ENCODE measurements around the gene DAB1.

Gene DAB1

DNA sequence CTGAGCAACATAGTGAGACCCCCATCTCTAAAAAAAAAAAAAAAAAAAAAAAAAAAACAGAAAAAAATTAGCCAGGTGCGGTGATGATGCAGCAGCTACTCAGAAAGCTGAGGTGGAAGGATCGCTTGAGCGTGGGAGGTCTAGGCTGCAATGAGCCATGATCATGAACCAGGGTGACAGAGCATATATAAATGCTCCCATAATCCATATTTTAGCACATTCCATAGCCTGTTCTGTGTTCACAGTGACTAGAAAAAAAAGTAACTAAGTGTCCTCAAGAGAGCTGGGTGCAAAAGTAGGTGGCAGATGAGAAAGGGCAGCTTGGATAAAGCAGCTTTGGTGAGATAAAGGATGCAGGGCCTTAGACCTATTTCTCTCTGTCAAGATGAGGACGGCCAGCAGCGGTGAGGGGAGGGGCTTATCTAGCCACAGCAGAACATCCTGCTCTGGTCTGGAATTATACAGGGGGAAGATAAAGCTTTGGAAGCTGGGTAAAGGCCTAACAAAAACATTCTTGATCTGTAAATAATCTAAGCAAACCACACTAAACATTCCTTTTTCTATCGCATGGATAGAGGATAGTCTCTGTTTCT, 205.3 kb downstream of the DAB1 start:
- DNase-seq (ENCODE audit: low read depth): no peak

DNA sequence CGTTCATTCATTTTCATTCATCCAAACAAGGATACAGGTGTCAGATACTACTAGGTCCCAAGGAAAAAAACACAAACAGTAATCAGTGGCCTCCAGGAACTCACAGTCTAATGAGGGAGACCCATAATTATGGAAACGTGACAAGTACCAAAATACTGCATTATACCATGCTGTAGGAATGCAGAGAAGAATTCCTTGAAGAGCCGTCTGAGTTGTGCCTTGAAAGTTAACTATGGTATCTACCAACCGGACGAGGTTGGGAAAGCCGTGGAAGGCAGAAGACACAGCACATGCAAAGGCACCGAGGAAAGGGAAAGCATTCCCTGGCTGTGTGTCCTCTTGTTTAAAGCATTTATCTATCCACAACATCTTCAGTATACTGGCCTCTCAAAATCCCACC, 206.0 kb downstream of the DAB1 start:
- no peak for DNase-seq (ENCODE audit: low read depth)

DNA sequence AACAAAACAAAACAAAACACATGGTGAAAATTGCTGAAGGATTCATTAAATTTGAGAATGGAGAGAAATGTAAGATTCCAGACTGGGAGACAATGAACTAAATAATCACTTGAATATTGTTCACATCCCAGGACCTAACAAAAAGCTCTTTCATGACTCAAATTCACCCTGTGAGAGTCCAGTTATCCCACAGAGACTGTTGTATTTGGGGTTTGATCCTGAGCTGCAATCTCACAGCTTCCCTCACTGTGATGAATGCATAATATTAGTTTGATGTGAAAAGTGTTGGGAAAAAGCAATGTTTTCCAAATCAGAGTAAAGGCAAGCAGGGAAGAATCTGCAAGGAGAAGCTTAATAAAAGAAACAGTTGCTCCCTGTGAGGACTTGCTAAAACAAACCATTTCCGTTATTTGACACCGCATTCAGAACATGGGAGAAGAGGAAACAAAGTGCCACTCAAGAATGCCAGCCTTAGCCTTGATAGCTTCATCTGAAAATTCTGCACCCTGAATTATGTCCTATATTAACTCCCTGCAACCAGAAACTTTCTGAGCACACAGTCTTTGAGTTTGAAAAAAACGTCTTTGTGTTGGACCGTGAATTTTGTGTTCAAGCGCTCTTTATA, 208.8 kb downstream of the DAB1 start:
- no peak for DNase-seq (ENCODE audit: low read depth)

DNA sequence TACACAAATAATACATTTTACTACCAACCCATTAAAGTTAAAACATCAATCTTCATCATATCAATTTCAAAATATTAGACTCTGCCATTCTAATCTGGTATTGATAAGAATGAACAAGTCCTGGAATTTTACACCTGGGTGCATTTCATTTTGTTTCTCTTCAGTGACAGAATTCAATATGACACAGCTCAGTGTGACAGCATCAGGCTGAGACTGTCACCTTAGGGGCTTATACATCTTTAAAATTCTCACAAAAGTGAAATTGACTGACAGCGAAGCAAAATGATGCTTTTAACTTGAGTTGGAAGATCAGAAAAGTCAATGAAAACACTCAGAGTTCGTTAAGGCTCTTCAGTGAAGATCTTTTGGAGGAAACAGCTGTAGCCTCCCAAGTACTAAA, 213.0 kb downstream of the DAB1 start:
- DNase-seq (ENCODE audit: low read depth): no peak

DNA sequence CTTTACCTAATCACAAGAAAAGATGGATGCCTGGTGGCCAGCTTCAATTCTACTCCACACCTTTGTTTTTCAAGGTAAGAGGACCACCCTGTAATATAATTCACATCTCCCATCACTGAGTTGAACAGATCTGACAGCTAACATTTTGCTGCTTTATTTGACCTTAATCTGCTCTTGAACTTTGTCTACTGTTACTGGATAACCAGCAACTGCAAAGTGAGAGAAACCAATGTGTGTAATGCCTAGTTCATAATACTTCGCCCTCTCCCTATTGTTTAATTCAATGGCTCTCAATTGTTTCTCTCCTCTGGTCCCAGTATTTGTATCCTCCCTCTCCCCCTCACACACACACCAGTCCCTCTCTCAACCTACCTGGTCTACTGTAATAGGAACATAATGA, 214.4 kb downstream of the DAB1 start:
- DNase-seq (ENCODE audit: low read depth): no peak

DNA sequence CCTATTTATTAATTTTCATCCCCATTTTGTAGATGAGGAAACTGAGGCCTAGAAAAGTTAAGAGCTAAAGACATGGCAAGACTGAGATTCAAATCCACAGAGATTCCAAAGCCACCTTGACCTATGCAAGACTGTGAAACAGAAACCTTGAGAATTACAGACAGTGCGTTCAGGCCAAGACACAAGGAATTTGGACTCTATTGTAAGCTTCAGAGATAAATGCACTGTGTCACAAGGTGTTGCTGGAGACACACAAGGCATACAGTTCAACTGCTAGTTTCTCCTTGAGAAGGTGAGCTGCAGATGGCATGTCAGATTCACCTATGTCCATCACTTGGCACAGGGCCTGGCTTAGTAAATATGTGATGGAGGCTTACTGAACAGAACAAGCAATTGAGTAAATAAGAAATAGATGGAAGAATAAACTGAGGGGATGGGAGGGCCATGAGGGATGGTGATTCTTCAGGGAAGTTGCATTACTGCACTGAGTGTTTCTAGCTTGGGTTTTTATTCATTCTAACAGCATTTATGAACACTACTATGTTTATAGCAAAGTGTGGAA, 215.0 kb downstream of the DAB1 start:
- no peak for DNase-seq (ENCODE audit: low read depth)

DNA sequence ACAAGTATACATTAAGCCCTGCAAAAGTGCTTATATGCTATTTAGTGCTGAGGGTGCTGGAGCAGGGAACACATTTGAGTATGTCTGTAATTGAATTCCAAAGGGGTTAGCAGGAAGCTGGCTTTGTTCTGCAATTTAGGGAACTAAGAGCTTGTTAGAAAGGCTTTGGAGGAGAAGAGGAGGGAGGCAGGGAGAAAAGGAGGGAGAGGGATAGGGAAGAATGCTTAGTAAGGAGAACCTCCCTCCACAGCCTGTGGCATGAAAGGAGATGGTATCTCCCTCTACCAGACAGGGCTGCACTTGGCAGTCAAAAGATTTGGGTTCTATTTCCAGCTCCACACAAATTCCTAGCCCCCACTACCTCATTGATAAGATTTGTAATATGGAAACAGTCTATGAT, 217.8 kb downstream of the DAB1 start:
- DNase-seq (ENCODE audit: low read depth): no peak

DNA sequence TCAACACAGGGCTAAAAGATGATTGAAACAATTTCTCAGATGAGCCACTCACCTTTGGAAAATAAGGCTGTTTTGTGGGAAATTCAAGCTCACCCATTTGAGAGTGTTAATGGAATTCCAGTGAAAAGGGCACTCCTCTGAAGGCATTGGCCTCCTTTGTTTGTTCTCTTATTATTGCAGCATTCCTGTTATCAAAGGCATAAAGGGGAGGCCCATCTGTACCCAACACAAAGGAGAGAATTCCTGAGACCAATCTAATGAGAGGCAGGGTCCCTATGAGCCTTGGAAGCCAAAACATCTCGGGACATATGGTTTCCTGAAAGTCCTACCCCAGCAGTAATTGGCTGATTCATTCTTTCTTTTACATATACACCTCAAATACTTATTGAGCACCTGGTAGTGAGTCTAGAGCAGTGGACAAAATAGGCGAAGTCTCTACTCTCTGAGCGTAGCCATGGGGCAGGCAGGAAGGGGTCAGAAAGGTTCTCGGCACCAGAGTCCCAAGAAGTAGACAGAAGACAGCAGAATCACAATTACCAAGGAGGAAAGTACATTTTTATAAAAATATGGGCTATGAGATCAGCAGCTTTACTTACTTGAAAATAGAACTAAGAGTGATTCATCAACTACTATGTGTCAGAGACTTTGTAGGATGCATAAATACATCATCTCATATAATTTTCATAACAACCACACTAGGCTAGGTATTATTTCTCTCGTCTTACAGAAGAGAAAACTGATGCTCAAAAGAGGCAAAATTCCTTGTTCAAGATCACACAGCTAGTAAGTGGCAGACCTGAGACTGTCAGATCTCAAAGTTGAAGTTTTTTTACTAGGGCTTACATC, 218.7 kb downstream of the DAB1 start:
- DNase-seq (ENCODE audit: low read depth): no peak

DNA sequence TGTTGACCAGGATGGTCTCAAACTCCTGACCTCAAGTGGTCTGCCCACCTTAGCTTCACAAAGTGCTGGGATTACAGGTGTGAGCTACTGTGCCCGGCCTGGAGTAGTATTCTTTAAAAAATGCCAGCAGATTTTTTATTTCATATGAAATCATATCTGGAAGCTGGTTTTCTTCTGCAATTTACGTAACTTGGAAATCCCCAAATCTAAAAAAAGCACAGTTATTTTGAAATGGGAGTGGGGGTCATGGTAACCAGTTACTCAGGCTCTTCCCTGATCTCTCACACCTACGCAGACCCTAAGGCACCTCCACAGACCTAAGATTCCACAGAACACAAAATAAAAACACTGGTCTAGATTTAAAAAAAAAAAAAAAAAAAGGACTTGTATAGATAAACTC, 219.8 kb downstream of the DAB1 start:
- DNase-seq (ENCODE audit: low read depth): no peak

DNA sequence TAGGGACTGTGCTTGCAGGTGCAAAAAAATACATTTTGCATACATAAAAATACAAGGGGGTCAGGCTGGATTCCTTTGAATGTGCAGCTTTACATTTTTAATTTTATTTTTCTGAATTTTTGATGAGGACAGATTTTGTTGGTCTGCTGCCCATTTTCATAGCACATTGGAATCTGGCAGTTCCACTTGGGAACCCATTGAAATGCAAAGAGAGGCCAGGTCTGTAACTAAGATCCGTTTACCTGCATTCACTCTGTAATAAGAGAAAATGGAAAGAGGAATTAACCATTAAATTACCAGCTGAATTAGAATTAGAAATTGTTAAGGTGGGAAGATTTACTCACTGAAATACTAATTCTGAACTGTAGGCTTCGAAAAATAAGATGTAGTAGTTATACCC, 221.6 kb downstream of the DAB1 start:
- DNase-seq (ENCODE audit: low read depth): no peak

DNA sequence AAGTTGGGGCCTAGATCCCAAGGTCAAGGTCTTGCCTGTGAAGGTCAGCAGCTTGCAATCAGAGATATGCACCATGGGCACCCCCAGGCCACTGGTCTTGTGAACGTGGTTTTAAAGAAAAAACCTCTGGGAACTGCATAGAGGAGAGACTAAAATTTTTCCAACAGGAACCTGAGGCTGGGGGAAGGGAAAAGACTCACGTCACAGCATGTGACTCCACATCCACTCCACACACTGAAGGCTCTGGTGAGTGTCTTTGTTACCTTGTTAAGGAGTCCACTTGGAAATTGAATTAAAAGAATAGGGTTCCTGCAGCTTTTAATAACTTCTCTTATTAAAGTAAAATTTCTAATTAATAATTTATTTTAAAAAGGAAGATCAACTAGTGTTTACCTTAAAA, 224.9 kb downstream of the DAB1 start:
- no peak for DNase-seq (ENCODE audit: low read depth)

DNA sequence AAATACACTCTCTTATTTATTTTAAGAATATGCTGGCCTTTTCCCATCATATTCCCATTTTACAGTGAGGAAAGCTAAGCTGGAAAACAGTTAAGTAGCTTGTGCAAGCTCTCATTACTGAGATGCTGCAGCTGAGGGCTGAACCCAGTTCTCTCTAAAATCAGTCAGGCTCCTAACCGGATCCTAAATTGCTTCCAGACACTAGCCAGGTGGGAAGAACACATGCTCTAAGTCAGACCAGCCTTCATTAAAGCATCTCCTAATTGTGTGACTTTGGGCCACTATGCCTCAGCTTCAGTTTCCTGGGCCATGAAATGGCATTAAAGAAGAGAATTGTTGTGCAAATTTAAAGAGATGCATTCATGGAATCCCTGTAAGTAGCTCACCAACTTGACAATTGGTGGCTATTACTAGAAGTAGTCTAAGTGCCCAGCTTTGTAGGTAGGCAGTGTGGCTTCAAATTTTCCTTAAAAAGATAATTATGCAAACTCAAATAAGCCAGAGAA, 228.4 kb downstream of the DAB1 start:
- no peak for DNase-seq (ENCODE audit: low read depth)

DNA sequence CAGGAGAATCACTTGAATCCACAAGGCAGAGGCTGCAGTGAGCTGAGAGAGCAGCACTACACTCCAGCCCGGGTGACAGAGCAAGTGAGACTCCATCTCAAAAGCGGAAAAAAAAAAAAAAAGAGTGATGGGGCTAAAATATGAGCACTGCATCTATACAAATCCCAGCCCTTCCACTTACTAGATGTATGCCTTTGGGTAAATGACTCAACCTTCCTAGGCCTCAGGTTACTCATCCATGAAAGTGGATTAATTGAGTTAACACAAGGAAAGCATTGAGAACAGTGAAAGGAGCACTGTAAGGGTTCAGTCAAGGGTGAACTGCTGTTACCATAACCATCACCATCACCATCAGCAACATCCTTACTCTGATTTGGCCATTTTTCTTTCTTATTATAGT, 231.6 kb downstream of the DAB1 start:
- DNase-seq (ENCODE audit: low read depth): no peak

DNA sequence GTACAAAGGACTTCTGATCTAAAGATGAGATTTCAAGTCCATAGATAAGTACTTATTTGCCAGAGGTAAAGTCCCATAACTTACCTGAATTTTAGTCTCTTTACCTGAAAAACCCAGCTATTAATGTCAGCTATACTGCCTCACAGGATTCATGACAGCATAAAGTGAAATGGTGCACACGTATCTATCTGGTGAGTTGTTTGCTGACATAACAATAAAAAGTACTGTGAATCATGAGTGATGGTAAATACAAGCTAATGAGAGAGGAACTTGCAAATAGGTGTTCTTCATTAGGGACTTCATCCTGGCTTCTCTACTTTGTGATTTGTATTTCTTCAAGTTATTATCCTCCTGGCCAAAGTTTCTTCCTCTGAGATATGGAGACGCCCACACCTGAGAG, 233.0 kb downstream of the DAB1 start:
- no peak for DNase-seq (ENCODE audit: low read depth)

DNA sequence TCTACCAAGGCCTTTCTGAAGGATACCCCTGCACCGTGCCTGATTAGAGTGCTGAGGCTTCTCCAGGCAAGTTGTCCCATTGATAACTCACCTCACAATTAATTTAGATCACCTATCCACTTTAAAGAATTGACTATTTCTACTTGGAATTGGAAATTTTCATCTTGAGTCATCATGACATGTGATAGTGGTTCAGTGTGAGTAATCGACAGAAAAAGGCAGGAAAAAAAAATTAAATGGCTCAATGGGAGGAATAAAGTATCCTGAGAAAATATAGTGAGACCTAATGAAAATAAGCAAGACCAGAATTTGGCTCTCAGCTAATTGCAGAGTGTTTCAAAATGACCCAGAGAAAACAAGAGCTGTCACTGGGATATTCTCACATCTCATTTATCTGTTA, 235.7 kb downstream of the DAB1 start:
- no peak for DNase-seq (ENCODE audit: low read depth)

DNA sequence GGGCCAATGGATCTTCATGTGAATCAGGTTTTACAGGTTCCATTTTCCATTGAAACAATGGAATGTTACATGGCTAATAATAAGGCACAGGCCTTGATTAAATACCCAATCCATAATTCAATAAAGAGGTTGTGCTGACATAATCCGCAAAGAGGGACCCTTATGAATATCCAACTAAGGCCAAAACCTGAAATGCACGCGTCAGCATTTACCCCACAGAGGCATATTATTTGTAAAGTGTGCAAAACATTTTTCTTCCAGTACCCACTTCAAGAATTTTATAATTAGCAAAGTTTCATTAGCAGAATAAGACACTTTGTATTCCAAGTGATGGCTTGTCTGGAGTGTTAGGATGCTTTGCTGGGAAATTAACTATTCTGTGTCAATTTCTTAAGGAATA, 237.4 kb downstream of the DAB1 start:
- no peak for DNase-seq (ENCODE audit: low read depth)

DNA sequence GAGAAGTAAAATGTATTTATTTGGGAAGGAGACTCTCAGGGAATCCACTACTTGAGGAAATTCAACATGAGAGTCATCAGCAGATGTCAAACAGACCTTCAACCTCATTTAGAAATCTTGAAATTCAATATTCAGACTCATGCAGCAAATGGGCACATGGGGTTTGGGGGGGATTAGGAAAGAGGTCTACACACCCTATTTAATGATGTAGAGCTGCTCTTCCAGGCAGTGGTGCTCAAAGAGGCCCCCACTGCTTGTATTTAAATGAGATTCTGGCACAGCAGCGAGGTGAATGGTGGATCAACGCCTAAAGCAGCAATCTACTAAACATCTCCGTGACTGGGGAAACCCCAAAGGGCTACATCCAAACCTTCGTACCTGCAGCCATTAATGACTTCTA, 244.9 kb downstream of the DAB1 start:
- no peak for DNase-seq (ENCODE audit: low read depth)

DNA sequence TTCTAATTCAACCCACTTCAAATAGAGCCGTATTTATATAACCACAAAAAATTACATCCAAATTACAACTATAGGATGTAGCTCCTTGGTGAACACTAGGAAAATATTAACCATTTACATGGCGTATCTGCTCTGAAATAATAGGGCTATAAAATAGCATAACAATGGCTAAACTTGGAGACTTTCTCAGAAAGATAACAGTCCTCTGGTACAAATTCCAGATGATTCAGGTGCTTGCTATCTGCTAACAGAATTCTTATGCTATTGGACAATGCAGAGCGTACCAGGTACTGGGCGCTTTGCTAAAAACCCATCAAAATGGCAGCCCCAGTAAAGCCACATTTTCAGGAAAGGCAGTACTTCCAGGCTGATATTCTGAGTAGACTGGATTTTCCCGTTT, 248.4 kb downstream of the DAB1 start:
- DNase-seq (ENCODE audit: low read depth): no peak

DNA sequence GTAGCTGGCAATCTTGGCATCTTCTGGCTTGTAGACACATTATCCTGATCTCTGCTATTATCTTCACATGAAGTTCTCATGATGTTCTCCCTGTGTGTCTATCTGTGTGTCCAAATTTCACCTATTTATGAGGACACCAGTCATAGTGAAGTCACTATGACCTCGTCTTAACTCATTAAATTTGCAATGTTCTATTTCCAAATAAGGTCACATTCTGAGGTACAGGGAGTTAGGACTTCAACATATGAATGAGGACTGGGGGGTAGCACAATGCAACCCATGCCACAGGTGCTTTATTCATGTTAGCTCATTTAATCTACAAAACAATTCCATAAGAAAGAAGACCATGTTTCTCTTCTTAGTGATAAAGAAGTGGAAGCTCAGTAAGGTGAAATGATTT, 251.8 kb downstream of the DAB1 start:
- no peak for DNase-seq (ENCODE audit: low read depth)

DNA sequence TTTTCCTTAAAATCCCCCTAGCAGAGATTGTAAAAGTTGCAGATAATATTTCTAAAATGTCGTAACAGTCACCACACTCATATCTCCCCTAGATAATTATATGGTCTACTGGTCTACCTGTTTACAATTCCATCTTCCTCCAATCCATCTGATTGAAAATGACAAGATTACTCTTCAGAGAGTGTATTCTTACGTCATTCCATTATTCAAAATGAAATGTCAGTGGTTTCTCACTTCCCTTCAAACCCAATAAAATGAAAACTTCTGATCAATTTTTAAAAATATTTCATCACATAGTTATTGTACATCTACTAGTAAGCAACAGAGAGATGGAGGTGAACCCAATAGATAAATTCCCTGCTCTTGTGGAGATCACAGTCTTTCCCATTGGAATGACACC, 255.9 kb downstream of the DAB1 start:
- no peak for DNase-seq (ENCODE audit: low read depth)

DNA sequence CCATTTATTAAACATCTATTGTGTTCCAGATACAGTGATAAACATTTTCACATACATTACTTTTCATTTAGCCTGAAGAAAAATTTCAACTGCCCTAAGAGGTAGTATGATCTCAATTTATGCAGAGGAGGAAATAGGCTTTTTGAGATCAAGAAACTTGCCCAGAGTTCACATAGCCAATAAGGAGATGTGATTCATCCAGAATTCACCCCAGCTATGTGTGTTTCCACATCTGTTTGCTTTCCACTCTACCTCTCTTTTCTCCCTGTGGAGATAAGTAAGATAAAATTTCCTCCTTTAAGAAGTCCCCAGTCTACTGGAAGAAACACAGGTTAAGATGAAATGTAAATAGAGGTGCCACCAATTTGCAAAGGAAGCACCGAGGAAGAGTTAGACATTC, 258.3 kb downstream of the DAB1 start:
- no peak for DNase-seq (ENCODE audit: low read depth)

DNA sequence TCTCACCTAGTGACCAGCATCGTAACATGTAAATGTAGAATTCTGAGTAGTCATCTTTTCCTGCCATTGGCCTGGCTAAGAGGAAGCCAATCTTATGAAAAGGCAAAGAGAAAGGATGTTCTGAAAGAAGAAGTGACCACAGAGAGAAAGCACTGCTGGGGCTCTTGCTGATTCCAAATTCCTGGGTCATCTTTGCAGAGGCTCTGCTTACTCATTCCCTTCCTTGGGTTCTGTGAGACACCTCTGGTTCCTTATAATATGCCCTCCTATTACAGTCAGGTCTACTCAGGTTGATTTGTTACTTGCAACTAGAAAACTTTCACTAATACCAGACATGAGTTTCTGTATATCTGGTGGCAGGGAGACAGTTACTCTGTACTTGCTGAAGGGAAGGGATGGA, 259.3 kb downstream of the DAB1 start:
- DNase-seq (ENCODE audit: low read depth): no peak

DNA sequence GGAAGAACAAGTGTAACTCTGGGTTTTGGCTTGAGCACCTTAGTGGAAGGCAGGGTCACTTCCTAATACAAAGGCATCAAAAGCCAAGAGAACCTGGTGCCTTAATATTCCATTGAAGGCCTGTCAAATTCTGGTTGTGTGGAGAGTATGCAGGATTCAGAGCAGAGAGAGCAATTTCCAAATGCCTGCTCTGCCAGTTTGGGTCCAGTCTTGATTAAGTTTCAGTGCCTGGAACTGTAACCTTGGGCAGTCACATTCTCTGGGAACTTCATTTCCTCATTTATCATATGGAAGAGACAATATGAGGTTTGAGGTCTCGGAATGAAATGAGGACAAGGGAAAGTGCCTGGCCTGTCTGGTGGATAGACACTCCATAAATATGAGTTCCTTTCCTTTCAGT, 260.1 kb downstream of the DAB1 start:
- no peak for DNase-seq (ENCODE audit: low read depth)

Measured in activated gamma-delta T cell treated with anti-CD3 and anti-CD28 coated beads, Interleukin-2, amount 50 U/mL, for 16 hours (primary cell).